HepG2 (cell line): ENCODE measurements around the gene BICDL2. TPM values are rescaled to one million over a fixed set of nuclear protein-coding genes. Genes with fewer than 3 reads are reported as not detected.
A peak's percentile ranks its signal among the peaks of the same experiment; 100 is the strongest.

Source experiments
- ARID5B ChIP-seq: IDR thresholded peaks from 2 replicates; pipeline ENCODE4 v1.4.0; 2020; ENCODE audit warnings: mild to moderate bottlenecking, missing genetic modification reagents
- CC2D1A ChIP-seq: sonication (generic); formaldehyde crosslinking; IDR thresholded peaks from 2 replicates; pipeline ENCODE4 v1.8.1; 2023; ENCODE audit warnings: mild to moderate bottlenecking, missing genetic modification reagents
- CEBPB ChIP-seq: IDR thresholded peaks from 2 replicates; pipeline ENCODE4 v1.6.1; 2011; ENCODE audit warnings: low read depth, low read length, improper control_type of control experiment, borderline replicate concordance
- CEBPG ChIP-seq: IDR thresholded peaks from 2 replicates; pipeline ENCODE4 v1.6.1; 2016
- CHD2 ChIP-seq: IDR thresholded peaks from 2 replicates; pipeline ENCODE4 v1.6.1; 2011; ENCODE audit warnings: low read depth, low read length, improper control_type of control experiment
- DNMT1 ChIP-seq: sonication (generic); formaldehyde crosslinking; IDR thresholded peaks from 2 replicates; pipeline ENCODE4 v1.5.1; 2020; ENCODE audit warnings: mild to moderate bottlenecking, missing genetic modification reagents
- E2F5 ChIP-seq: sonication (generic); formaldehyde crosslinking; conservative IDR thresholded peaks from 2 replicates; pipeline ENCODE4 v1.4.0; 2020; ENCODE audit warnings: missing genetic modification reagents
- EEA1 ChIP-seq: sonication (generic); formaldehyde crosslinking; IDR thresholded peaks from 2 replicates; pipeline ENCODE4 v1.5.1; 2020; ENCODE audit warnings: mild to moderate bottlenecking, missing genetic modification reagents, borderline replicate concordance
- GABPB1 ChIP-seq: IDR thresholded peaks from 2 replicates; pipeline ENCODE4 v1.6.1; 2016; ENCODE audit warnings: mild to moderate bottlenecking, missing genetic modification reagents, moderate library complexity, missing compliant biosample characterization
- HBP1 ChIP-seq: IDR thresholded peaks from 2 replicates; pipeline ENCODE4 v1.6.1; 2016; ENCODE audit warnings: low read depth, control low read depth
- HHEX ChIP-seq: IDR thresholded peaks from 2 replicates; pipeline ENCODE4 v1.6.1; 2016; ENCODE audit warnings: control low read depth
- IRF2 ChIP-seq: IDR thresholded peaks from 2 replicates; pipeline ENCODE4 v1.6.1; 2018; ENCODE audit warnings: missing genetic modification reagents, missing compliant biosample characterization
- KLF9 ChIP-seq: IDR thresholded peaks from 2 replicates; pipeline ENCODE4 v1.6.1; 2016; ENCODE audit warnings: low read depth
- POLR2G ChIP-seq: fragments of 200-400 bp; formaldehyde crosslinking; IDR thresholded peaks from 2 replicates; pipeline ENCODE4 v1.6.1; 2018; ENCODE audit warnings: mild to moderate bottlenecking, low read depth, low read length, moderate library complexity
- REXO4 ChIP-seq: sonication (generic); formaldehyde crosslinking; IDR thresholded peaks from 2 replicates; pipeline ENCODE4 v1.8.0; 2022; ENCODE audit warnings: missing genetic modification reagents, mild to moderate bottlenecking, borderline replicate concordance
- RXRA ChIP-seq: sonication (generic); formaldehyde crosslinking; IDR thresholded peaks from 2 replicates; pipeline ENCODE4 v1.5.1; 2020; ENCODE audit warnings: missing genetic modification reagents
- TEAD3 ChIP-seq: optimal IDR thresholded peaks from 2 replicates; pipeline ENCODE3; 2016; ENCODE audit warnings: borderline replicate concordance
- TFDP2 ChIP-seq: sonication (generic); formaldehyde crosslinking; IDR thresholded peaks from 2 replicates; pipeline ENCODE4 v1.4.0; 2020; ENCODE audit warnings: missing genetic modification reagents
- ZBTB49 ChIP-seq: sonication (generic); formaldehyde crosslinking; IDR thresholded peaks from 2 replicates; pipeline ENCODE4 v1.4.0; 2020; ENCODE audit warnings: missing genetic modification reagents, borderline replicate concordance
- ZEB1 ChIP-seq: IDR thresholded peaks from 2 replicates; pipeline ENCODE4 v1.6.1; 2012; ENCODE audit warnings: mild to moderate bottlenecking, low read depth, inconsistent platforms; ENCODE audit not compliant: insufficient replicate concordance
- ZNF7 ChIP-seq: IDR thresholded peaks from 2 replicates; pipeline ENCODE4 v1.6.1; 2016; ENCODE audit warnings: missing biosample characterization, missing genetic modification reagents
- polyA plus RNA-seq, 8 experiments: library from polyadenylated mRNA; depleted of rRNA in 3 of 8; stranded (reverse) in 7 of 8; unstranded in 1 of 8; fragments of >200 nt; fragmentation: Illumina TruSeq in 4 of 8; extraction: Trizol in 4 of 8; gene quantifications; 2 replicates each; pipeline versions ENCODE4 v1.2.1 to v1.2.3, GENCODE V29; 2011 to 2016; ENCODE audit warnings: low read depth in 4 of 8, missing spikeins in 1 of 8, mixed read lengths in 1 of 8; ENCODE audit not compliant: insufficient read depth in 1 of 8
- total RNA-seq, 5 experiments: library from RNA; depleted of rRNA; stranded (reverse); fragments of >200 nt; fragmentation: Illumina TruSeq; extraction: Trizol; gene quantifications; 2 replicates each; pipeline ENCODE4 v1.2.3, GENCODE V29; 2016; ENCODE audit warnings: low read depth in 1 of 5

BICDL2 gene
- total and polyA plus RNA-seq, 2 of the 13 experiments (the other 11 are each of a cell fraction or from before 2014, with no cell fraction given), result 0.12 TPM; not detected in 1

GRCh38 chr16:3038256-3038655 lies 1.5 kb upstream of the BICDL2 start (continued):
- no peak for TF ChIP-seq REXO4 (CRISPR knock-in tag)
- TF ChIP-seq CHD2, result no peak
- TF ChIP-seq CC2D1A (CRISPR knock-in tag), result no peak
- TF ChIP-seq ARID5B, result 0 out of 2 replicates have a peak, but pooled peaks have one; percentile 12
- no peak for TF ChIP-seq POLR2G
- TF ChIP-seq CEBPG (CRISPR knock-in tag), result peak; percentile 94
- no peak for TF ChIP-seq EEA1 (CRISPR knock-in tag)
- TF ChIP-seq DNMT1, result no peak
- no peak for TF ChIP-seq RXRA (CRISPR knock-in tag)
- peak; percentile 97 for TF ChIP-seq CEBPB
- no peak for TF ChIP-seq ZBTB49 (CRISPR knock-in tag)
- peak; percentile 63 for TF ChIP-seq ZEB1
- TF ChIP-seq HBP1, result no peak
- TF ChIP-seq HHEX, result no peak
- no peak for TF ChIP-seq E2F5 (CRISPR knock-in tag)
- TF ChIP-seq ZNF7 (CRISPR knock-in tag), result no peak
- TF ChIP-seq IRF2 (CRISPR knock-in tag), result no peak
- TF ChIP-seq TFDP2 (CRISPR knock-in tag), result no peak
- TF ChIP-seq KLF9, result no peak
- TF ChIP-seq GABPB1, result 0 out of 2 replicates have a peak, but pooled peaks have one; percentile 11
- TF ChIP-seq TEAD3 (CRISPR knock-in tag), result no peak
